GM12874 (cell line): ENCODE measurements around the gene AFF2.

Source experiments
- CTCF ChIP-seq: IDR thresholded peaks from 2 replicates; pipeline ENCODE4 v1.5.1; 2011; ENCODE audit warnings: low read depth, mild to moderate bottlenecking, control low read depth, low read length, moderate library complexity; ENCODE audit not compliant: insufficient read depth

The AFF2 gene

GRCh38 chrX:148947399-148947975, 447.1 kb downstream of the AFF2 start:
- TF ChIP-seq CTCF = no peak

GRCh38 chrX:148956352-148956751, 455.9 kb downstream of the AFF2 start:
- no peak for TF ChIP-seq CTCF

GRCh38 chrX:148958901-148959300, 458.5 kb downstream of the AFF2 start:
- no peak for TF ChIP-seq CTCF

GRCh38 chrX:148960060-148960459, 459.6 kb downstream of the AFF2 start:
- TF ChIP-seq CTCF = no peak

- TF ChIP-seq CTCF = no peak
Observed at GRCh38 chrX:148961985-148962384, 461.6 kb downstream of the AFF2 start.

GRCh38 chrX:148976571-148977400, 476.4 kb downstream of the AFF2 start:
- no peak for TF ChIP-seq CTCF

GRCh38 chrX:148979786-148980185, 479.4 kb downstream of the AFF2 start:
- no peak for TF ChIP-seq CTCF
